ENCODE measurements around the gene COL4A1.

Gene COL4A1

GRCh38 chr13:110216398-110217041 lies 90.4 kb downstream of the COL4A1 start:
- DNase-seq, result no peak

GRCh38 chr13:110216006-110216397 lies 91.0 kb downstream of the COL4A1 start:
- no peak for DNase-seq

- no peak for DNase-seq
These were observed 91.4 kb downstream of the COL4A1 start for GRCh38 chr13:110215606-110216005.

- no peak for DNase-seq
These were observed 92.3 kb downstream of the COL4A1 start for GRCh38 chr13:110214637-110215036.

- DNase-seq, result no peak
These were observed 93.4 kb downstream of the COL4A1 start for GRCh38 chr13:110213461-110214074.

- no peak for DNase-seq
These were observed 94.4 kb downstream of the COL4A1 start for GRCh38 chr13:110212529-110212928.

- no peak for DNase-seq
These were observed 95.2 kb downstream of the COL4A1 start for GRCh38 chr13:110211735-110212134.

GRCh38 chr13:110211046-110211445 lies 95.9 kb downstream of the COL4A1 start:
- no peak for DNase-seq

GRCh38 chr13:110210604-110210985 lies 96.4 kb downstream of the COL4A1 start:
- no peak for DNase-seq

- no peak for DNase-seq
These were observed 96.9 kb downstream of the COL4A1 start for GRCh38 chr13:110209950-110210603.

- DNase-seq, result no peak
These were observed 98.8 kb downstream of the COL4A1 start for GRCh38 chr13:110208116-110208515.

GRCh38 chr13:110206996-110207395 lies 100.0 kb downstream of the COL4A1 start:
- no peak for DNase-seq

GRCh38 chr13:110206185-110206584 lies 100.8 kb downstream of the COL4A1 start:
- DNase-seq, result no peak

GRCh38 chr13:110201114-110201513 lies 105.8 kb downstream of the COL4A1 start:
- no peak for DNase-seq

GRCh38 chr13:110200276-110200870 lies 106.6 kb downstream of the COL4A1 start:
- DNase-seq, result no peak

- DNase-seq, result no peak
These were observed 107.7 kb downstream of the COL4A1 start for GRCh38 chr13:110199046-110199831.

- DNase-seq, result no peak
These were observed 109.5 kb downstream of the COL4A1 start for GRCh38 chr13:110197471-110197870.

- no peak for DNase-seq
These were observed 109.9 kb downstream of the COL4A1 start for GRCh38 chr13:110197026-110197425.

GRCh38 chr13:110195547-110196485 lies 111.1 kb downstream of the COL4A1 start:
- no peak for DNase-seq

GRCh38 chr13:110194451-110194850 lies 112.5 kb downstream of the COL4A1 start:
- no peak for DNase-seq

- no peak for DNase-seq
These were observed 113.5 kb downstream of the COL4A1 start for GRCh38 chr13:110193491-110193890.

- DNase-seq, result no peak
These were observed 114.5 kb downstream of the COL4A1 start for GRCh38 chr13:110192472-110192871.

Measured in NCI-H226 (cell line).